ENCODE measurements around the gene PYGB.

PYGB gene

GRCh38 chr20:25247956-25248785, at the start of gene PYGB:
TSS of gene PYGB (plus strand) at chr20:25248085. CDS start at chr20:25248179, 94 bp downstream.
- peak; percentile 86 for DNase-seq (ENCODE audit: low spot score)

DNA sequence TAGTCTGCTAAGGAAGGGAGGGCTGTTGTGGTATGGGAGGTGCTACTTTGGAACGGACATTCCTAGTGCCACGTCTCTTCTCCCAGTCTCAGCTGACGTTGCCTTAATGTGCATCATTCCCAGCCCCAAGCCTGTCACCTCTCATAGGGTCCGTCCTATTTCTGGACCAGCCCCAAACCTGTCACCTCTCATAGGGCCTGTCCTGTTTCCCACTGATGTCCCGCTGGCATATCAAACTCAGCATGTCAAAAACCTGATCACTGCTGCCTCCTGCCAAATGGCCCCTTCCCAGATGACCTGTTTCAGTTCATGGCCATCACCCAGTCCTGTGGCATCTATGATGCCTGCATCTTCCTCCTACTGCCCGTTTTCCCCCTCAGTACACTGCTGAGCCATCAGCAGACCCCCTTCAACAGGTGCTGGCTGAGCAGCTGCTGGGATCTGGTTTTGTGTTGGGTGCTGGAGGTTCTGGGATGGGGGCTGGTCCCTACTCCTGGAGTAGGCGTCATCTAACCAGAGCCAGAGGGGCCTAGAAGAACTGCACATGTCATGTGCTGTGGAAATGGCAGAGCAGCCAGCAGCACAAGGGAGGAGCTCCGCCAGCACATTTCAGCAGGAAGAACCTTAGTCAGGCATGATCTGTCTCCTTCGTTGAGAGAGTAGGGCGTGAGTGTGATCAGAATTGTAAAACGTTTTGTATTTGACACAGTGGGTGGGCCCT, 49.1 kb upstream of the PYGB start:
- no peak for DNase-seq (ENCODE audit: low spot score)

- DNase-seq (ENCODE audit: low spot score) = no peak
Measured at GRCh38 chr20:25199473-25200260, 48.2 kb upstream of the PYGB start.

- DNase-seq (ENCODE audit: low spot score) = no peak
Measured at GRCh38 chr20:25203089-25203488, 44.8 kb upstream of the PYGB start.

GRCh38 chr20:25203871-25204320, 44.0 kb upstream of the PYGB start:
- no peak for DNase-seq (ENCODE audit: low spot score)

DNA sequence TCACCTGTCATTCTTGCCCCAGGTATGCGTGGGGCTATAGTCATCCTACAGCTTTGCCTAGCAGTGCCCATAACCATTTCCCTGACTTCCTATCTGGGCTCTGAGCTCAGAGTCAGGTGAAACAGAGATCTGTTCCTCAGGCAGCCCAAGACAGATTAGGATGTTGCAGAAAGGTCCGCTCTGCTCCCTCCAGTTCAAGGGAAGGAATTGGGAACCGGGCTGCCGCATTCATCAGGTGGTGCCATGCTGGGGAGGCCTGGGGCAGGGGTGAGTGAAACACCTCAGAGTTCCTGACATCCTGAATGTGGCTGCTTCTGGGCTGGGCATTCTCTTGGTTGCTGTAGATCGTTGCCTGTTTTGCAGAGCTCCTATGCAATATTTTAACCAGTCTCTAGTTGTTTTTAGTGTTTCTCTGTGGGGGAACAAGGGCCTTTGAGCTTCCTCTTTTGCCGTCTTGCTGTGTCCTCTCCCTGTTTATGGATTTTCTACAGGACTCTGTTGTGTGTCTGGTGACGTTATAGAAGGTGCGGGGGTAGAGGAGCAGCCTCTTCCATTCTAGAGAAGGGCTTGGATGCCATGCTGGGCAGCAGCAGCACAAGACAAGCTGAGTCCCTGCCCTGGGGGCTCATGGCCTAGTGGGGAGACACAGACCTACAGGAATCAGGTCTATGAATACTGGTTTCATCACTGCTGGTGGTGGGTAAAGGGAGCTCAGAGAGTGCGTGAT, 43.2 kb upstream of the PYGB start:
- no peak for DNase-seq (ENCODE audit: low spot score)

DNA sequence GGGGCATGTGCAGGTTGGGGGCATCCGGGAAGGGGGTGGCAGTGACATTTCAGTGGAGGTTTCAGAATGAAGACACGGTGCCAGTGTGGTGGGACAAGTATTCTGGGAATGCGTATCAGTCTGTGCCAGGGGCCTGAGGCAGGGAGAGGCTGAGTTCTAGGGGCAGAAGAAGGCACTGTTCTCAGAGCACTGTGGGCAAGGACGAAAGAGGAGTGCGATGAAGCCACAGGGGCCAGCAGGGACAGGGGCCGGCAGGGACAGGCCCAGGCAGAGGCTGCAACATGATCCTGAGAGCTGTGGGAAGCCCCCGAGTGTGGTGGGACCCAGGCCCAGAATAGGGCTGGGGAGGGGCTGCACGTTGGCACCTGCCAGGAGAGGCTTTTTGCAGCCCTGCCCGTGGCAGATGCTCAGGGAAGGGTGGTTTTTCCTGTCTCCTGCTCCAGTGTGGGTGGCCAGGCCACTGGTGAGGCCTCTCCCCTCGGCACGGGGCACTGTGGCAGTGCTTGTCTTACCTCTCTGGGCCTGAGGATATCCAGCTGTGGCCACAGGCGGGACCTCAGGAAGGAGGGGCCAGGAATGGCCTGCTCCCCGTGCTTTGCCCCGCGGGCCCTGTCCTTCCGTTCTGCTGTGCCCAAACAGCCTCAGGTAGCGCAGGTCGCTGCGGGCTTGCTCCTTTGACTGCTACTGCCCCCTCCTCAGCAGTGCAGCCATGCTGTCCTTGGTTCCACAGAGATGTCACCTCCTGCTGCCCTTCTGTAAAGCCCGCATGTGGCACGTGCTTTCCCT, 42.4 kb upstream of the PYGB start:
- no peak for DNase-seq (ENCODE audit: low spot score)

DNA sequence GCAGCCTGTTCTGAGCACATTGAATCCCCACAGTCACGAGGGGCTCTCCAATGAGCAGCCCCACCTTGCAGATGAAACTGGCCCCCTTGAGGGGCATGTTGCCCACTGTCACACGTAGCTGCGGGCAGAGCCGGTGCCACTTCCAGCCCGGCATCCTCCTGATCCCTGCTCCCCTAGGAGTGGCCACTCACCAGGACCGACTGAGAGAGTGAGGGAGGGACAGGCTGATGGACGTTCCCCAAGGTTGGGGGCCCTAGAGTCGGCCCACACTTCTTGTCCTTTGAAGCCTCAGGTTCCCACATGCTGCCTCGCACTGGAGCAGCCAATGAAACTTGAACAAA, 41.9 kb upstream of the PYGB start:
- DNase-seq (ENCODE audit: low spot score) = no peak

GRCh38 chr20:25206548-25206947, 41.3 kb upstream of the PYGB start:
- no peak for DNase-seq (ENCODE audit: low spot score)

DNA sequence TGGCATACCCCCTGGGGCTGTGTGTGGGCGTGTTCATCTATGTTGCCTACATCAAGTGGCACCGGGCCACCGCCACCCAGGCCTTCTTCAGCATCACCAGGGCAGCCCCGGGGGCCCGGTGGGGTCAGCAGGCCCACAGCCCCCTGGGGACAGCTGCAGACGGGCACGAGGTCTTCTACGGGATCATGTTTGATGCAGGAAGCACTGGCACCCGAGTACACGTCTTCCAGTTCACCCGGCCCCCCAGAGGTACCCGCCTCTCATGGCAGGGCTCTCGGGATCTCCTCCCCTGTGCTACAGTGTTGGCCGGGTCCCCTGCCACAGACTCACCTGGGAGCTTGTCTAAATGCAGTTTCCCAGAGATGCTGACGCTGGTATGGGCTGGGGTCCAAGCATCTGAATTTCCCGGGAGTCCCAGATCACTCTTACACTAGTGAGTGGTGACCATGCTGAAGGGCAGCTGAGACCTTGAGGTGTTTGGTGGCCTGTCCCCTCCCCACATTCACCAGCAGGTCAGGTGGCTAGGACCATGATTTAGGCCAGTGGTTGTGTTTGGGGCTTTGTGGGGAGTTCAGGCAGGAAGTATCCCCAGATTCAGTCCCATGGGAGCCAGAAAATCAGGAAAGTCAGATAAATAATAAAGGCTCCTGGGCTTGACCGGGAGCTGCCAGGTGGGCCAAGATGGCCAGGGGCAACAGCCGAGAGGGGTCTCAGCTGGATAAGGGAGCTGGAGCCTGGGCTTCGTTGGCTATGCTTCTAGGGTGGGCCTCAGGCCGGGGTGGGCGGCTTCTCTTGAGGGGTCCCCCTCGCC, 40.5 kb upstream of the PYGB start:
- DNase-seq (ENCODE audit: low spot score) = no peak

DNA sequence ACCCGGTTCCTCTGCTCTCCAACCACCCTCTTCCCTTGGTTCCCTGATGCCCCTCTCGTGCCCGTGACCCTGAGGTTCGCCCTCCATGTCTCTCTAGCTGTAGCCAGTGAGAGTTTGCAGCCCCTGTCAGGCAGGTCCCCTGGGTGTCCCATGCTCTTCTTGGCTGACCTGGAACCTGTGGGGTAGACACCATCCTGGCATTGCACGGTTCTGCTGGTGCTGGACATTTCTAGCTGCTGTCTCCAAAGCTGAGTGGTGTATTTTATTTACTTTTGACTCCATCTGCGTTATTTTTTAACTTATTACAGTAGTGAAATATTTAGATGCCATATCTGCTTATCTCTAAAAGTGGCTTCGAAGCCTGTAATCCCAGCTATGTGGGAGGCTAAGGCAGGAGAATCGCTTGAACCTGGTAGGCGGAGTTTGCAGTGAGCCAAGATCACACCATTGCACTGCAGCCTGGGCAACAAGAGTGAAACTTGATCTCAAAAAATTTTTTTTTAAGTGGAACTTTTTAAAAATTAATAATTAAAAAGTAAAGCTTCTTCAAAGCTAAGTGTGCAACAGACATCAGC, 39.8 kb upstream of the PYGB start:
- DNase-seq (ENCODE audit: low spot score) = no peak

GRCh38 chr20:25209400-25209799, 38.5 kb upstream of the PYGB start:
- DNase-seq (ENCODE audit: low spot score) = no peak

- no peak for DNase-seq (ENCODE audit: low spot score)
Measured at GRCh38 chr20:25209911-25210310, 38.0 kb upstream of the PYGB start.

- DNase-seq (ENCODE audit: low spot score) = no peak
Measured at GRCh38 chr20:25211273-25211672, 36.6 kb upstream of the PYGB start.

GRCh38 chr20:25212242-25212641, 35.6 kb upstream of the PYGB start:
- no peak for DNase-seq (ENCODE audit: low spot score)

- no peak for DNase-seq (ENCODE audit: low spot score)
Measured at GRCh38 chr20:25213566-25214425, 34.1 kb upstream of the PYGB start.

DNA sequence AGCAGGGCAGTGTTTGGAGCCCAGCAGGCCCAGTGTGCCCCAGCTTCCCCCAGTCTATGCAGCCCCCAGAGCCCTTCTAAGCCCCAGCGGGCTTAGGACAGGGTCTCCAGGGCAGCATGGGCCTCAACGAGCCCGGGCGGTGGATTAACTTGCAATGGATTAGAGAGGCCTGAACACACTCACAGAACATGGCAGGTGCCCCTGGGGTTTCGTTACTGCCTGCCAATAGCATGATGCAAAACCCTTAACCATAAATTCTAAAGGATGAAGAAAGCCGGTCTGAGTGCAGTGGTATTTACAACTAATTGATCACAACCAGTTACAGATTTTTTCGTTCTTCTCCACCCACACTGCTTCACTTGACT, 33.5 kb upstream of the PYGB start:
- DNase-seq (ENCODE audit: low spot score) = no peak

GRCh38 chr20:25214819-25215218, 33.1 kb upstream of the PYGB start:
- DNase-seq (ENCODE audit: low spot score) = no peak

DNA sequence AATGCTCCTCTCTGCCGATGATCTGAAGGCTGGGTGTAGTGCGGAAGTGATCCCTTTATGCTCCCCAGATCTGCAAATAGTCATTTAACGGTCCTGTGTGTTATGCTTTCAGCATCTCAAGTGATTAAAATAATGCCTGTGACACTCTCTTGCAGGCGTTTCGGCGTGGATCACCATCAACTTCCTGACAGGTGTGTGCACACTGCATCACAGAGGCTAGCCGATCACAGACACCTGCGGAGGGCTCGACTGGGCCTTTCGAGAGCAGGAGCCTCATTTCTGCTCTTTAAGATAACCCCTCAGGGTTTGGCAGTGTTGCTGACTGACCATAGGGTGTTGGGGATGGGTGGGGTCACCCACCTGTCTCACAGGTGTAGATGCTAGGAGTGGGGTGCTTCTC, 32.4 kb upstream of the PYGB start:
- no peak for DNase-seq (ENCODE audit: low spot score)

Data from Ammon's horn (tissue), 1 donor.